Smooth muscle cell (in vitro differentiated cells): ENCODE results near the gene GLO1. TPM values are rescaled to one million over a fixed set of nuclear protein-coding genes. Genes with fewer than 3 reads are reported as not detected.

Experiments used
- DNase-seq: peaks from one replicate; lab custom pipeline; 2025; ENCODE audit not compliant: unreplicated experiment; lab: John Stamatoyannopoulos, UW
- H2AFZ ChIP-seq: fragments of 200-600 bp; sonication (generic); 2 replicates; pipeline ENCODE4 v1.6.0; 2016; ENCODE audit warnings: antibody characterized with exemption, low read depth, mild to moderate bottlenecking
- H3F3A ChIP-seq: fragments of 200-600 bp; sonication (generic); 2 replicates; pipeline ENCODE4 v1.6.0; 2017; ENCODE audit warnings: antibody characterized with exemption, low read depth
- H3K27ac ChIP-seq: fragments of 200-600 bp; sonication (generic); 2 replicates; pipeline ENCODE4 v1.5.1; 2016; ENCODE audit warnings: low read depth, mild to moderate bottlenecking
- H3K27me3 ChIP-seq: fragments of 200-600 bp; sonication (generic); 2 replicates; pipeline ENCODE4 v1.6.1; 2016; ENCODE audit warnings: low read depth, mild to moderate bottlenecking
- H3K36me3 ChIP-seq: fragments of 200-600 bp; sonication (generic); 2 replicates; pipeline ENCODE4 v1.5.1; 2016; ENCODE audit warnings: low read depth
- H3K4me1 ChIP-seq: fragments of 200-600 bp; sonication (generic); 2 replicates; pipeline ENCODE4 v1.5.1; 2016; ENCODE audit warnings: low read depth
- H3K4me2 ChIP-seq: fragments of 200-600 bp; sonication (generic); 2 replicates; pipeline ENCODE4 v1.6.0; 2016; ENCODE audit warnings: mild to moderate bottlenecking
- H3K4me3 ChIP-seq: fragments of 200-600 bp; sonication (generic); 2 replicates; pipeline ENCODE4 v1.5.1; 2016; ENCODE audit warnings: mild to moderate bottlenecking
- H3K79me2 ChIP-seq: fragments of 200-600 bp; sonication (generic); 2 replicates; pipeline ENCODE4 v1.6.0; 2016; ENCODE audit warnings: low read depth, mild to moderate bottlenecking
- H3K9ac ChIP-seq: fragments of 200-600 bp; sonication (generic); 2 replicates; pipeline ENCODE4 v1.6.0; 2016; ENCODE audit warnings: low read depth
- H3K9me3 ChIP-seq: fragments of 200-600 bp; sonication (generic); replicated peaks from 2 replicates; pipeline ENCODE4 v1.5.1; 2016; ENCODE audit warnings: low read depth
- H4K20me1 ChIP-seq: fragments of 200-600 bp; sonication (generic); 2 replicates; pipeline ENCODE4 v1.6.0; 2016; ENCODE audit warnings: low read depth
- WGBS: methylation state at CpG from one replicate; pipeline ENCODE4 v1.1.7; 2016; ENCODE audit warnings: low lambda C conversion rate; 5-methylcytosine and 5-hydroxymethylcytosine counted together
- polyA plus RNA-seq: library from polyadenylated mRNA; unstranded; fragments of >200 nt; fragmentation: Nextera tagmentation; extraction: Ambion mirVana; gene quantifications from 2 replicates; pipeline ENCODE4 v1.2.1, GENCODE V29; 2016
- total RNA-seq: library from RNA; depleted of rRNA; stranded (reverse); fragments of >200 nt; gene quantifications from 2 replicates; pipeline ENCODE4 v1.2.3, GENCODE V29; 2014
- TF ChIP-seq, protein P1 (sequence below): fragments of 200-600 bp; sonication (generic); IDR thresholded peaks from 2 replicates; pipeline ENCODE4 v1.5.1; 2017; ENCODE audit warnings: borderline replicate concordance, mild to moderate bottlenecking, antibody characterized with exemption; ENCODE audit not compliant: insufficient read depth, poor library complexity, severe bottlenecking

The GLO1 gene
- total and polyA plus RNA-seq, 2 experiments from 2014 or later = 147 to 204 TPM

DNA sequence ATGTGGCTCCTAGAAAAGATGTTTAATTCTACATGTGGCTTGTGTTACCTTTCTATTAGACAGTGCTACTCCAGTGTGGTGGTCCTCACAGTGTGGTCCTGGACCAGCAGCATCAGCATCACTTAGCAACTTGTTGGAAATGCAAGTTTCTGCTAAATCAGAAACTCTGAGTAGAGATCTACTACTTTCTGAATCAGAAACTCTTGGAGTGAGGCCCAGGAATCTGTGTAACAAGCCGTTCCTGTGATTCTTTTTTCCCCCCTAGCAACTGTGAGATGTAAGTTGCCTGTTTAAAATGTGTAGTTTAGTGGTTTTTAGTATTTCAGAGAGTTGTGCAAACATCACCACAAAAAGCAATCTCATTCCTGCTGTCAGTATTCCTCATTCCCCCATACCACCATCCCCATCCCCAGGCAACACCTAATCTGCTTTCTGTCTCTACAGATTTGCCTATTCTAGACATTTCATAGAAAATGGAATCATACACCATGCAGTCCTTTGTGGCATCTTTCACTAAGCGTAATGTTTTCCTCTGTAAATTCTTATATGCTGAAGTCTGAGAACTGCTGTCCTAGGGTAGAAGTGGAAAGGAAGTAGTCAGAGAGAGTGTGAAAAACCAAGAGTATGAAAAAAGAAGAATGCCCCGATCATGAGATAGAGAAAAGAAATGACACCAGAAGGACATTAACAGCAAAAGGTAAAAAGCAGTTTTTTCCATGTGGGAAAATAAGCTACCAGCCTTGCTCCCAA is 44.4 kb downstream of the GLO1 start:
- no peak overlapping the region for H3K4me2 ChIP-seq
- no peaks in the 10 kb centered on the region for H3F3A ChIP-seq
- H3K9me3 ChIP-seq = no peaks in the 10 kb centered on the region
- H3K79me2 ChIP-seq = no peaks in the 10 kb centered on the region
- no peaks in the 10 kb centered on the region for H3K4me1 ChIP-seq
- H3K9ac ChIP-seq = no peak overlapping the region
- H3K4me3 ChIP-seq = no peak overlapping the region
- no peaks in the 10 kb centered on the region for H4K20me1 ChIP-seq
- DNase-seq = no peak
- H3K27ac ChIP-seq = no peak overlapping the region
- no peaks in the 10 kb centered on the region for H3K27me3 ChIP-seq
- H2AFZ ChIP-seq = no peak overlapping the region
- TF ChIP-seq, protein P1, sequence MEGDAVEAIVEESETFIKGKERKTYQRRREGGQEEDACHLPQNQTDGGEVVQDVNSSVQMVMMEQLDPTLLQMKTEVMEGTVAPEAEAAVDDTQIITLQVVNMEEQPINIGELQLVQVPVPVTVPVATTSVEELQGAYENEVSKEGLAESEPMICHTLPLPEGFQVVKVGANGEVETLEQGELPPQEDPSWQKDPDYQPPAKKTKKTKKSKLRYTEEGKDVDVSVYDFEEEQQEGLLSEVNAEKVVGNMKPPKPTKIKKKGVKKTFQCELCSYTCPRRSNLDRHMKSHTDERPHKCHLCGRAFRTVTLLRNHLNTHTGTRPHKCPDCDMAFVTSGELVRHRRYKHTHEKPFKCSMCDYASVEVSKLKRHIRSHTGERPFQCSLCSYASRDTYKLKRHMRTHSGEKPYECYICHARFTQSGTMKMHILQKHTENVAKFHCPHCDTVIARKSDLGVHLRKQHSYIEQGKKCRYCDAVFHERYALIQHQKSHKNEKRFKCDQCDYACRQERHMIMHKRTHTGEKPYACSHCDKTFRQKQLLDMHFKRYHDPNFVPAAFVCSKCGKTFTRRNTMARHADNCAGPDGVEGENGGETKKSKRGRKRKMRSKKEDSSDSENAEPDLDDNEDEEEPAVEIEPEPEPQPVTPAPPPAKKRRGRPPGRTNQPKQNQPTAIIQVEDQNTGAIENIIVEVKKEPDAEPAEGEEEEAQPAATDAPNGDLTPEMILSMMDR = no peak
- H3K36me3 ChIP-seq = no peaks in the 10 kb centered on the region
- WGBS = 96% methylated on average over 3 of the region's 3 CpGs

DNA sequence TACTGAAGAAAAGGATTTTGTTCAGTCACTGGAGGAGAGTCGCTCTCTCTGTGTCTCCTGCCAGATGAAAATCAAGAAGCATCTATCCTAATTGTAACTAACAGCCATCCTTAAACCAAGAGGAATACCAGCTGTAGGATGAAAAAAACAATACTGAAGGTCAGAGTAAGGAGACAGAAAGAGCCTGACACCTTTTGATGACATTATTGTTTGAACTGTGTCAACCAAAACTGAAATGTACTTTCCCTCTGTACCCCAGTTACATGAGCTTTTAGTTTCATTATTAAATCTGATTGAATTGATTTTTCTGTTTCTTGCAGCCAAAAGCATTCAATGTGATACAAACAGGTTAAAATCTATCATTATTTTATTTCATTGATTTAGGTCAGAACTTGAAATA is 46.0 kb downstream of the GLO1 start:
- Histone ChIP-seq H3K4me3 (no peak overlapping the region), H2AFZ (no peak overlapping the region), H3F3A (no peaks in the 10 kb centered on the region), H4K20me1 (no peaks in the 10 kb centered on the region), H3K4me2 (no peak overlapping the region), H3K27me3 (no peaks in the 10 kb centered on the region), H3K9me3 (no peaks in the 10 kb centered on the region), H3K27ac (no peak overlapping the region), H3K79me2 (no peaks in the 10 kb centered on the region), H3K36me3 (no peaks in the 10 kb centered on the region), H3K4me1 (no peaks in the 10 kb centered on the region), H3K9ac (no peak overlapping the region)
- TF ChIP-seq, protein P1 = no peak
- DNase-seq = no peak
- 95% methylated on average over 1 of the region's 1 CpG for WGBS

DNA sequence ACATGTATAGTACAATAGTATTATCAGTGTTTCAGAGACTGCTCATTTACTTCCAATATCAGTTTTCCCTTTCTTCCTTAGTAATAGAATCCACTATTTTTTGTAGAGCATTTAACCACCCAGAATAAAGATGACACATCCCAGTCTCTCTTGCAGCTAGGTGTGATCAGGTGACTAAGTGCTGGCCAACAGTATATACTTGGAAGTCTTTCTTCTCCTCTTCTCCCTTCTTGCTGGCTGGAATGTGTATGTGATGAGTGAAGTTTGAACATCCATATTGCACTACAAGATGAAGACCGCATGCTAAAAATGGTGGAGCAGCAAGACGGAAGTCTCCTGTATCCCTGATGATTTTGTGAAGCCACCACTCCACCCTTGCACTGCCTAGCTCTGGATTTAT is 48.7 kb downstream of the GLO1 start:
- no peak overlapping the region for H3K4me3 ChIP-seq
- WGBS = 100% methylated on average over 2 of the region's 2 CpGs

More for the DNA sequence above, 48.7 kb downstream of the GLO1 start:
- Histone ChIP-seq H3K9me3 (no peaks in the 10 kb centered on the region), H3K9ac (no peak overlapping the region), H3F3A (no peaks in the 10 kb centered on the region), H4K20me1 (no peaks in the 10 kb centered on the region), H3K36me3 (no peaks in the 10 kb centered on the region), H3K79me2 (no peaks in the 10 kb centered on the region), H2AFZ (no peak overlapping the region), H3K4me2 (no peak overlapping the region), H3K4me1 (no peaks in the 10 kb centered on the region), H3K27me3 (no peaks in the 10 kb centered on the region), H3K27ac (no peak overlapping the region)
- DNase-seq = no peak
- TF ChIP-seq, protein P1 = no peak
